ENCODE results near the gene HBEGF. TPM values are rescaled to one million over a fixed set of nuclear protein-coding genes. Genes with fewer than 3 reads are reported as not detected.

HBEGF gene
- total RNA-seq, 2 donors from 2014 or later, result 3.1 to 7.3 TPM

DNA sequence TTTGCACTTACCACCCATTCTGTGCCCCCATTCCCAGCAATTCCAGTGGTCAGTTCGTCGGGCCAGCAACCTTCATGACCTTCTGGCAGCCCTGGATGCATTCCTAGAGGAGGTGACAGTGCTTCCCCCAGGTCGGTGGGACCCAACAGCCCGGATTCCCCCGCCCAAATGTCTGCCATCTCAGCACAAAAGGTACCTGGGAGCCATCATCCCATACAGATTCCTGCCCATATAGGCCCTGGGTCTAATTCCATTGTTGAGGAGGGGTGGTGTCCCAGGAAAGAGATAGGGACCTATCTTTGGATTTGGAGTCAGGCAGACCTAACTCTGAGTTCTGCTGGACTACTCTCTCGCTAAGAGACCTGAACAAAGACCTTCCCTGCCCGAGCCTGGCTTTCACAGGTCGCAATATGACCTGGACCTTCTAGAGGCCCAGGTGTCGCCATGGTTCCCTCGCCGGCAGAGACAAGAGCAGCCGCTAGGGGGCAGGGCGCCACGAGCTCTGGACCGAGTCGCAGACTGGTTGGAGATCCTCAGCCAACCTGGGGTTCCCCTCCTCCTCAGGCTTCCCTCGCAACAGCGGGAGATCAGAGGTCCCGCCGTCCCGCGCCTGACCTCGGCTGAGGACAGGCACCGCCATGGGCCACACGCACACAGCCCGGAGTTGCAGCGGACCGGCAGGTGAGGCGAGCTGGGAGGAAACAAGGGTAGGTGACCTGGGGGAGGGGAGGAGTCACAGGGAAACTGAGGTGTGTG, 16.6 kb upstream of the HBEGF start:
- TF ChIP-seq, protein P1, sequence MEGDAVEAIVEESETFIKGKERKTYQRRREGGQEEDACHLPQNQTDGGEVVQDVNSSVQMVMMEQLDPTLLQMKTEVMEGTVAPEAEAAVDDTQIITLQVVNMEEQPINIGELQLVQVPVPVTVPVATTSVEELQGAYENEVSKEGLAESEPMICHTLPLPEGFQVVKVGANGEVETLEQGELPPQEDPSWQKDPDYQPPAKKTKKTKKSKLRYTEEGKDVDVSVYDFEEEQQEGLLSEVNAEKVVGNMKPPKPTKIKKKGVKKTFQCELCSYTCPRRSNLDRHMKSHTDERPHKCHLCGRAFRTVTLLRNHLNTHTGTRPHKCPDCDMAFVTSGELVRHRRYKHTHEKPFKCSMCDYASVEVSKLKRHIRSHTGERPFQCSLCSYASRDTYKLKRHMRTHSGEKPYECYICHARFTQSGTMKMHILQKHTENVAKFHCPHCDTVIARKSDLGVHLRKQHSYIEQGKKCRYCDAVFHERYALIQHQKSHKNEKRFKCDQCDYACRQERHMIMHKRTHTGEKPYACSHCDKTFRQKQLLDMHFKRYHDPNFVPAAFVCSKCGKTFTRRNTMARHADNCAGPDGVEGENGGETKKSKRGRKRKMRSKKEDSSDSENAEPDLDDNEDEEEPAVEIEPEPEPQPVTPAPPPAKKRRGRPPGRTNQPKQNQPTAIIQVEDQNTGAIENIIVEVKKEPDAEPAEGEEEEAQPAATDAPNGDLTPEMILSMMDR (IDR thresholded peaks at IDR 0.05), result peak; percentile 83 to 97 (median 90)
- no peak for TF ChIP-seq POLR2A (IDR thresholded peaks at IDR 0.05)
- peak; percentile 82 to 87 (median 85) for DNase-seq
- H3K9me3 ChIP-seq, result no peaks in the 10 kb centered on the region
- intact Hi-C loops (cut with DNase I), result no loop called here
- H3K27ac ChIP-seq, result no peak overlapping the region
- H3K27me3 ChIP-seq, result no peaks in the 10 kb centered on the region
- no peaks in the 10 kb centered on the region for H3K36me3 ChIP-seq (replicated peaks in 1 of 2; ENCODE audit: insufficient read depth in 1 of 2, low read depth in 2 of 2)
- peaks cover 9% of the 10 kb centered on the region for H3K4me1 ChIP-seq
- peak; percentile 91 for ATAC-seq
- H3K4me3 ChIP-seq, result no peak overlapping the region
- 9 to 100% methylated on average over 2 to 29 of the region's 29 CpGs for WGBS, 2 donors

DNA sequence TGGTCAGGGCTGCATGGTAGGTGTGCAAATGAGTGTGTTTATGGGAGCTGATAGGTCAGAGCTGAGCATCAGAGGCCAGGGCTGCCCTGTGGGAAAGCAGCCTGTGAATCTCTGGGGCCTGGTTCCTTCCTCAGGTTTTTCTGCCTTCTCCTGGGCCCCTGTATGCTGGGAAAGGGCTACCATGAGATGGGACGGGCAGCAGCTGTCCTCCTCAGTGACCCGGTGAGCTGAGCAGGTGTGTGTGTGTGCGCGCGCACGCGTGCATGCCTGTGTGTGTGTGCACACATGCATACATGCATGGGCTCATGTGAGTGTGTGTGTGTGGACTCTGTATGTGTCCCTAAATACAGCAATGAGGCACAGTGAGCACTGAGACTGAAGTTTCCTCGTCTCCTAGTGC, 15.9 kb upstream of the HBEGF start:
- 71 to 75% methylated on average over 8 of the region's 8 CpGs for WGBS, 2 donors
- no peaks in the 10 kb centered on the region for H3K36me3 ChIP-seq (replicated peaks in 1 of 2; ENCODE audit: insufficient read depth in 1 of 2, low read depth in 2 of 2)

DNA sequence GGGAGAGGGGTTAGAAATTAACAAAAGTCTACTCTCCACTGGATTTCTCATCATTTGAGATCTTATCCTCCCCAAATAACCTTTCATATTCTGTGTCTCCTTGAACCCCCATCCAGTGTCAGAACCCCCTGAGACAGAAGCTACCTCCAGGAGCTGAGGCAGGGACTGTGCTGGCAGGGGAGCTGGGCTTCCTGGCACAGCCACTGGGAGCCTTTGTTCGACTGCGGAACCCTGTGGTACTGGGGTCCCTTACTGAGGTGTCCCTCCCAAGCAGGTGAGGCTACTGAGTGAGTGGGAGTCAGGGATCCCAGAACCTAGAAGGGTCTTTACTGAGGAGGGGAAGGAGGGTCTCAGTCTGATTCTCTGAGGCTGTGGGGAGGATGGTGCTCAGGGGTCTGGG, 15.5 kb upstream of the HBEGF start:
- TF ChIP-seq POLR2A (IDR thresholded peaks at IDR 0.05), result no peak
- TF ChIP-seq, protein P1 (IDR thresholded peaks at IDR 0.05), result no peak
- H3K4me1 ChIP-seq, result peaks cover 17% of the 10 kb centered on the region
- H3K4me3 ChIP-seq, result no peak overlapping the region
- no peak overlapping the region for H3K27ac ChIP-seq
- no peaks in the 10 kb centered on the region for H3K36me3 ChIP-seq (replicated peaks in 1 of 2; ENCODE audit: insufficient read depth in 1 of 2, low read depth in 2 of 2)
- DNase-seq (no peak), ATAC-seq (no peak)
- intact Hi-C loops (cut with DNase I), result no loop called here
- H3K9me3 ChIP-seq, result no peaks in the 10 kb centered on the region
- 83 to 100% methylated on average over 2 of the region's 2 CpGs for WGBS, 2 donors
- no peaks in the 10 kb centered on the region for H3K27me3 ChIP-seq

More for the DNA sequence above, 15.9 kb upstream of the HBEGF start:
- Histone ChIP-seq H3K4me3 (no peak overlapping the region), H3K27ac (no peak overlapping the region), H3K9me3 (no peaks in the 10 kb centered on the region), H3K27me3 (no peaks in the 10 kb centered on the region), H3K4me1 (peaks cover 16% of the 10 kb centered on the region)
- DNase-seq, result no peak
- no peak for ATAC-seq
- intact Hi-C loops (cut with DNase I), result no loop called here
- TF ChIP-seq, protein P1 (IDR thresholded peaks at IDR 0.05), result no peak
- no peak for TF ChIP-seq POLR2A (IDR thresholded peaks at IDR 0.05)

DNA sequence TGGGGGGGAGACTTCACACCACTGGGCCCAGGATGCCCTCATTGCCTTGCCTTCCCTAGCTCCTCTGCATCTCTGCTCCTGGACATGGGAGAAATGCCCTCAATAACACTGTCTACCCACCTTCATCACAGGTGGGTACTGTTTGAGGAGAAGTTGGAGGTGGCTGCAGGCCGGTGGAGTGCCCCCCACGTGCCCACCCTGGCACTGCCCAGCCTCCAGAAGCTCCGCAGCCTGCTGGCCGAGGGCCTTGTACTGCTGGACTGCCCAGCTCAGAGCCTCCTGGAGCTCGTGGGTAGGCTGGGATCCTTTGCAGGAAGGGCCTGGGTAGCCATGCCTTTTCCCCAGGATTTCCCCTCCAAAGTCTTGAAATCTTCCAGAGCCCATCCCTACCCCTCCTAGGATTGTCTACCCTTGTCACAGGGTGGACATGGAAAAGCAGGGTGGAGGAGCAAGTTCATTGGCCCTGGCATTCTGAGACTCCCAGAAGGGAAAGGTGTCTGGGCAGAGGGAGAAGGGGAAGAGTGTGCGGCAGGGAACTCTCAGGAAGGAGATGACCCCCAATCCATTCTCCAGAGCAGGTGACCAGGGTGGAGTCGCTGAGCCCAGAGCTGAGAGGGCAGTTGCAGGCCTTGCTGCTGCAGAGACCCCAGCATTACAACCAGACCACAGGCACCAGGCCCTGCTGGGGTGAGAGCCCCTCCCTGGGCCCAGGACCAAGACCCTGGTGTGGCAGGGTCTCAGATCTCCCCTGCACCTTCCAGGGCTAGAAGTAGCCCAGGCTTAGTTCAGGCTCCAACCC, 14.5 kb upstream of the HBEGF start:
- no peak for DNase-seq
- 69 to 76% methylated on average over 2 to 7 of the region's 7 CpGs for WGBS, 2 donors

More for the DNA sequence above, 14.5 kb upstream of the HBEGF start:
- H3K27ac ChIP-seq, result no peak overlapping the region
- TF ChIP-seq, protein P1 (IDR thresholded peaks at IDR 0.05), result no peak
- no peak for TF ChIP-seq POLR2A (IDR thresholded peaks at IDR 0.05)
- no peaks in the 10 kb centered on the region for H3K27me3 ChIP-seq
- ATAC-seq, result no peak
- H3K4me3 ChIP-seq, result no peak overlapping the region
- peaks cover 17% of the 10 kb centered on the region for H3K4me1 ChIP-seq
- intact Hi-C loops (cut with DNase I), result no loop called here
- no peaks in the 10 kb centered on the region for H3K36me3 ChIP-seq (replicated peaks in 1 of 2; ENCODE audit: insufficient read depth in 1 of 2, low read depth in 2 of 2)
- H3K9me3 ChIP-seq, result no peaks in the 10 kb centered on the region
